ENCODE measurements around the gene XKR7. TPM values are rescaled to one million over a fixed set of nuclear protein-coding genes. Genes with fewer than 3 reads are reported as not detected.

XKR7 gene
- total and polyA plus RNA-seq, 5 donors from 2014 or later = 0.07 TPM; not detected in 4

Other genes starting within 250 kb of the XKR7 start
- 38.1 TPM for gene BCL2L1, start 245.3 kb upstream of the XKR7 start, total RNA-seq
- gene BCL2L1, start 245.3 kb upstream of the XKR7 start, polyA plus RNA-seq = 10 to 100 TPM; 15.5 to 19.6 (median 17.3) TPM
- 5.4 TPM for gene TPX2, start 228.9 kb upstream of the XKR7 start, total RNA-seq
- 1 to 10 TPM; 3.1 to 6.3 (median 3.8) TPM for gene TPX2, start 228.9 kb upstream of the XKR7 start, polyA plus RNA-seq
- gene MYLK2, start 148.8 kb upstream of the XKR7 start, total RNA-seq = not detected
- not detected for gene MYLK2, start 148.8 kb upstream of the XKR7 start, polyA plus RNA-seq
- not detected for gene FOXS1, start 122.5 kb upstream of the XKR7 start, total RNA-seq
- gene FOXS1, start 122.5 kb upstream of the XKR7 start, polyA plus RNA-seq = not detected
- not detected for gene DUSP15, start 97.6 kb upstream of the XKR7 start, total RNA-seq
- not detected for gene DUSP15, start 97.6 kb upstream of the XKR7 start, polyA plus RNA-seq
- gene TTLL9, start 97.5 kb upstream of the XKR7 start, total RNA-seq = not detected
- not detected for gene TTLL9, start 97.5 kb upstream of the XKR7 start, polyA plus RNA-seq
- gene PDRG1, start 16.1 kb upstream of the XKR7 start, total RNA-seq = 10.3 TPM
- gene PDRG1, start 16.1 kb upstream of the XKR7 start, polyA plus RNA-seq = 10 to 100 TPM; 12.0 to 27.6 (median 20.4) TPM
- gene CCM2L, start 42.3 kb downstream of the XKR7 start, total RNA-seq = not detected
- gene CCM2L, start 42.3 kb downstream of the XKR7 start, polyA plus RNA-seq = not detected
- not detected for gene HCK, start 84.1 kb downstream of the XKR7 start, total RNA-seq
- gene HCK, start 84.1 kb downstream of the XKR7 start, polyA plus RNA-seq = under 1 TPM in 3 of 4 donors, not detected in 1; 0.23 to 0.87 (median 0.25) TPM
- 36.3 TPM for gene TM9SF4, start 141.6 kb downstream of the XKR7 start, total RNA-seq
- 10 to 100 TPM; 28.7 to 31.4 (median 29.4) TPM for gene TM9SF4, start 141.6 kb downstream of the XKR7 start, polyA plus RNA-seq
- 22.9 TPM for gene PLAGL2, start 239.6 kb downstream of the XKR7 start, total RNA-seq
- 1 to 10 TPM; 2.8 to 5.3 (median 4.0) TPM for gene PLAGL2, start 239.6 kb downstream of the XKR7 start, polyA plus RNA-seq
- 14.1 TPM for gene POFUT1, start 239.7 kb downstream of the XKR7 start, total RNA-seq
- gene POFUT1, start 239.7 kb downstream of the XKR7 start, polyA plus RNA-seq = 10 to 100 TPM; 10.0 to 14.3 (median 12.0) TPM